Cardiac fibroblast (primary cell): ENCODE results near the gene ALK.

ENCODE experiments used
- DNase-seq, 2 donors: peaks; one replicate each; pipeline versions ENCODE4 v3.0.0 to v3.0.0-alpha.2; 2010; ENCODE audit warnings: low read depth in 2 of 2
- H3K4me3 ChIP-seq, 2 donors: replicated peaks in 1 of 2; 1 replicate in 1 of 2; 2 replicates in 1 of 2; pipeline ENCODE4 v1.5.1; 2011; ENCODE audit warnings: low read depth in 2 of 2, low read length in 2 of 2, mild to moderate bottlenecking in 2 of 2, moderate library complexity in 1 of 2
- TF ChIP-seq, protein P1 (sequence below): IDR thresholded peaks from one replicate; pipeline ENCODE4 v1.5.1; 2011; ENCODE audit warnings: low read depth, mild to moderate bottlenecking, low read length, inconsistent platforms

Gene ALK

DNA sequence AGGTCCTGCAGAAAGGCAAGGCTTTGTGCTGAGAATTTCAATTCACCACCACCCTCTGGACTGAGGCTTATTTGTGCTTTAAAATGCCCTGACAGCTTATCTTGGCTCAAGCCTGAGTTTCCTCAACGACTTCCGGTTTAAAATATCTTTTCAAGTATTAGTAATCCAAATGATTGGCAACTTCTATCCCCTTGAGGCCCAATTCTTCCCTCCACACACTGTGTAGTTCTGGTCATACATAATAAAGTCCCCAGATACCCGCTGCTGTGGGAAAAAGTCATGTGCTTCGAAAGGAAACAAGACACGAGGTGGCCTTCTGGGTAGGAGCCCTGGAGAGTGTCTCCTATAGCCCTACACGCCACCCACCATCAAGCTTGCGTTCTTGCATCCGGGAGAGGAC, 393.4 kb downstream of the ALK start:
- DNase-seq: peak; percentile 39 to 53
- no peak overlapping the region for H3K4me3 ChIP-seq
- TF ChIP-seq, protein P1, sequence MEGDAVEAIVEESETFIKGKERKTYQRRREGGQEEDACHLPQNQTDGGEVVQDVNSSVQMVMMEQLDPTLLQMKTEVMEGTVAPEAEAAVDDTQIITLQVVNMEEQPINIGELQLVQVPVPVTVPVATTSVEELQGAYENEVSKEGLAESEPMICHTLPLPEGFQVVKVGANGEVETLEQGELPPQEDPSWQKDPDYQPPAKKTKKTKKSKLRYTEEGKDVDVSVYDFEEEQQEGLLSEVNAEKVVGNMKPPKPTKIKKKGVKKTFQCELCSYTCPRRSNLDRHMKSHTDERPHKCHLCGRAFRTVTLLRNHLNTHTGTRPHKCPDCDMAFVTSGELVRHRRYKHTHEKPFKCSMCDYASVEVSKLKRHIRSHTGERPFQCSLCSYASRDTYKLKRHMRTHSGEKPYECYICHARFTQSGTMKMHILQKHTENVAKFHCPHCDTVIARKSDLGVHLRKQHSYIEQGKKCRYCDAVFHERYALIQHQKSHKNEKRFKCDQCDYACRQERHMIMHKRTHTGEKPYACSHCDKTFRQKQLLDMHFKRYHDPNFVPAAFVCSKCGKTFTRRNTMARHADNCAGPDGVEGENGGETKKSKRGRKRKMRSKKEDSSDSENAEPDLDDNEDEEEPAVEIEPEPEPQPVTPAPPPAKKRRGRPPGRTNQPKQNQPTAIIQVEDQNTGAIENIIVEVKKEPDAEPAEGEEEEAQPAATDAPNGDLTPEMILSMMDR: no peak

DNA sequence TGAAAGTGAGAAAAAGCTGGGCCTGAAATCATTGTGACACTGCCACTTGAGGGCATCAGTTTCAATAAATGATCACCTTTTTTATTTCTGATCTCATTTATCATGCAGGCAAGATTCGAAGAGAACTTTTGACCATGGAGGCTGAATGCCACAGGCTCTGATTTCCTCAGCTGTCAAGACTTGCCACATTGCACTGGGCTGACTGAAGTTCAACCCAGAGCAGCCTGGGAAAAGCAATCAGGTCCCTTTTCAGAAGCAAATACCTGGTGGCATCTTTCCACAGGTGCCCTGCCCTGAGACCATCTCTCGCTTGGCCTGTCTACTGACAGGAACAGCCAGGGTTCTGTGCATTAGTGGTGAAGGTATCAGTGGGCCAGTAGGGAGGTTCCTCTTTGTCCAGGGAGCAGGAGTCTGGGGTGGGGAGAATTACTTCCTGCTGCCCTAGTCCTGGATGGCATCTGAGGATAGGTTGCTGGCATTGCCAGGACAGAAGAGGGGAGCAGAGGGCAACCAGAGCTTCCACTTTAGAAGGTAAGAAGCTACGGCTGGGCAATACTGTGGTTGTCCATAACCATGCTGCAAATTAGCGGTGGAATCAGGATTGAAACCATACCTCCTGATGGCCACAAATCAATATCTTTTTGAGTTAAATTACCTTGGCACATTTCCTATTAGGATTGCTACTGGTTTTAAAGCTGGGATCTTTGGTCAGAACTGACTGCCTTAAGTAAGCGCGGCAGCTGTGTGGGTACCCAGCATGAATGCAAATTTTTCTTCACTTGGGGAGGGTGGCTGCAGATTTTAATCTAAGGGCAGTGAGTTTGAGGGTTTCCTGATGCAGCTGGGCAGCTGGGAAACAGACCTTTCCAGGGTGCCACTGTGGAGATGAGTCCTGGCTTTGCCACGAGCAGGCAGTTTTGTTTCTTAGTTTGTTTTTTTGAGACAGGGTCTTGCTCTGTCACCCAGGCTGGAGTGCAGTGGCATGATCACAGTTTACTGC, 394.5 kb downstream of the ALK start:
- no peak overlapping the region for H3K4me3 ChIP-seq
- TF ChIP-seq, protein P1: no peak
- no peak for DNase-seq

DNA sequence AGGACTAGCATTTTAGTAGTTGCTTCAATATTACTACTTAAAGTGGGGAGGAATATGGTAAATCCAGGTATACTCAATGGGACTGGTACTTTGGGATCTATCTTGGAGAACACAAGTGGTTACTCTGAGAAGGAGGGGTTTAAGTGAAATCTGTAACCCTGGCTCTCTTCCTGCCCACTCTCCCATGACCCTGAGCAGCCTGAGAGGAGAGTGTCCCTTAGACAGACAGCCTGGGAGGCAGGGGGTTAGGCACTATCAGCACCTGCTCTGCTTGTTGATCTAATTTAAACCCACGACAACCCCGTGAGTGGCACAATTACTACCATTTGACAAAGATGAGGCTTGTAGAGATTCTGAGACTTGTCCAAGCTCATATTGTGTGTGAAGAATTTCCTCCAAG, 395.5 kb downstream of the ALK start:
- no peak for DNase-seq
- H3K4me3 ChIP-seq: no peak overlapping the region
- TF ChIP-seq, protein P1: no peak

DNA sequence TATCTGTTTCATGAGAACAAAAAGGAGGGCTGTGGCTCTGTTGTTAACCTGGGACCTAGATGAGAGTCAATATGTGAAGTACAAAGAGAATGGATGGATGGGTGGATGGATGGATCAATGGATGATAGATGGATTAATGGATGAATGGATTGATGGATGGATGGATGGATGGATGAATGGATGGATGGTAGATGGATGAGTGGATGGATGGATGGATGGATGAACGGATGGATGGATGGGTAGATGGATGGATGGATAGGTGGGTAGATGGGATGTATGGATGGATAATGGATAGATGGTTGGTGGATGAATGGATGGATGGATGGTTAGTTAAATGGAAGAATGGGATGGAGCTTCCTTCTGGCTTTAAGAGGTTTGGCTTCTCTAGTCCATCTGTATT, 396.7 kb downstream of the ALK start:
- TF ChIP-seq, protein P1: no peak
- DNase-seq: no peak
- no peak overlapping the region for H3K4me3 ChIP-seq

DNA sequence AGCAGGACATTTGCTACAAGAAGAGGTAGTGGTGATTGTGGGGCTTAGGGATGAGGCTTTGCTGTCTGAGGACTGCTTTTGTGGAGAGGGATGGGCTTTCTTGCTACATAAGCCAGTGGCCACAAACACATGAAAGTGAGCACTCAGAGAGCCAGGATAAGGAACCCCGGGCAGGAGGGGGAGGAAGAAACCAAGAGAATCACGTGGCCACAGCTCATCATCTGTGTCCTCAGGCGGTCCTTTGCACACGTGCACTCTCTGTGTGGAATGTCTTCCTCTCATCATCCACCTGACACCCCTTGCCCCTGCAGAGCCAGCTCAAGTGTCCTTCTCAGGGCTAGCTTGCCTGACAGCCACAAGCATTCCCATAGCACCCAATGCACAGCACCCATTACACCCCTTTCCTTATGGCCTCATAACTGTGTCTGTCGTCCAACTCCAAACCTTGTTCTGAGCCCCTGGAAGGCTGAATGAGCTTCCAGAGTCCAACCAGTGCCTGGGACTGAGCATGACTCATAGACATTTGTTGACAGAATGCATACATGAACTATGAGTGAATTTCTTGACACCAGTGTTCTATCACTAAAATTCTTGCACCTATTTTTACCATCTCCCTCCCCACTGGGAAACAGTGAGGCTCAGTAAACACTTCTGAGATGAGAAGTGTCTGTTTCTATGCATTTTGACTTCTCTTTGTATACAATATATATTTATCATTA, 398.3 kb downstream of the ALK start:
- DNase-seq: peak; percentile 7 to 74
- TF ChIP-seq, protein P1: no peak
- H3K4me3 ChIP-seq: no peak overlapping the region

DNA sequence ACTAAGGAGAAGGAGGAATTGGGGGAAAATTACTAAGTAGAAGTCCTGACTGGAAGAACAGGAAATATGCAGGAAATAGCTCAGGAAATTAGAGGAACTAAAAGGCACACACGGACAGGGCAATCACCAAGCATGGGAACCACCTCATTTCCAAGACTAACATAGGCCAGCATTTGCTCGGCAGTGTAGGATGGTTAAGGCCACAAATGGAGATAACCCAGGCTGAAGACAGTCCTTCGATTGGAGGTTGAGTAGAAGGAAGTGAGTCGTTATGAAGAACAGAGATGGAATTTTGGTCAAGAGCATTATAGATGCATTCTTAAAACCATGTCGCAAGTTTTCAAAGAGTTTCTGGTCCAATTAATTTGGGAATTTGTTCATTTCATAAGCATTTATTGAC, 401.4 kb downstream of the ALK start:
- H3K4me3 ChIP-seq: no peak overlapping the region
- TF ChIP-seq, protein P1: no peak
- peak; percentile 4 to 47 for DNase-seq
